HT-29 (cell line): ENCODE data around the gene KIF26B. TPM values are rescaled to one million over a fixed set of nuclear protein-coding genes. Genes with fewer than 3 reads are reported as not detected.

Experiments
- DNase-seq: peaks from one replicate; pipeline ENCODE4 v3.0.0-alpha.2; 2015; ENCODE audit warnings: low spot score
- total RNA-seq: library from RNA; depleted of rRNA; stranded (reverse); fragments of >200 nt; shearing (Covaris generic); gene quantifications from 2 replicates; pipeline ENCODE4 v1.2.3, GENCODE V29; 2014

Gene KIF26B
- total RNA-seq, 1 experiment from 2014 or later = 0.74 TPM

DNA sequence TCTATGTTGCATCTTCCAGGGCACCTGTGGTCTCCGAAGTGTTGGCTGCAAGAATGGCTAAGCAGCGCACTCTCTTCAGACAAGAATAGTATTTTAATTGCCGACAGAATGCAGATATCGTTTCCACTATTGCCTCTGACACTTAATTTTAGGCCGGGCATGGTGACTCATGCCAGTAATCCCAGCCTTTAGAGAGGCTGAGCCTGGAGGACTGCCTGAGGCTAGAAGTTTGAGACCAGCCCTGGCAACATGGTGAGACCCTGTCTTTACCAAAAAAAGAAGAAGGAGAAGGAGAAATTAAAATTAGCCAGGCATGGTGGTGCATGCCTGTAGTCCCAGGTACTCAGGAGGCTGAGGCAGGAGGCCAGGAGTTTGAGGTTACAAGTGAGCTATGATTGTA is 306.9 kb downstream of the KIF26B start:
- no peak for DNase-seq

GRCh38 chr1:245462161-245462560 is 307.4 kb downstream of the KIF26B start:
- DNase-seq = no peak

- peak; percentile 28 for DNase-seq
Measured at GRCh38 chr1:245463392-245464165, 308.8 kb downstream of the KIF26B start.

DNA sequence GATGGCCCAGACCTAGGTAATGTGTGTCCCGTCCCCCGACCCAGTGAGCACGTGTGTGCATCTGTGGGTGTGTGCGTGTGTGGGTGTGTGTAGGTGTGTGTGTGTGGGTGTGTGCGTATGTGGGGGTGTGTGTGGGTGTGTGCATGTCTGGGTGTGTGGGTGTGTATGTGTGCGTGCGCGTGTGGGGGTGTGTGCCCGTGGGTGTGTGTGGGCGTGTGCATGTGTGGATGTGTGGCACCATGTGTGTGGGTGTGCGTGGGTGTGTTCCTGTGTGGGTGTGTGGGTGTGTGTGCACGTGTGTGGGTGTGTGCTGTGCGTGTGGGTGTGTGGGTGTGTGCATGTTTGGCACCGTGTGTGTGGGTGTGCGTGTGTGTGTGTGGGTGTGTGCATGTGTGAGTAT is 309.5 kb downstream of the KIF26B start:
- no peak for DNase-seq

DNA sequence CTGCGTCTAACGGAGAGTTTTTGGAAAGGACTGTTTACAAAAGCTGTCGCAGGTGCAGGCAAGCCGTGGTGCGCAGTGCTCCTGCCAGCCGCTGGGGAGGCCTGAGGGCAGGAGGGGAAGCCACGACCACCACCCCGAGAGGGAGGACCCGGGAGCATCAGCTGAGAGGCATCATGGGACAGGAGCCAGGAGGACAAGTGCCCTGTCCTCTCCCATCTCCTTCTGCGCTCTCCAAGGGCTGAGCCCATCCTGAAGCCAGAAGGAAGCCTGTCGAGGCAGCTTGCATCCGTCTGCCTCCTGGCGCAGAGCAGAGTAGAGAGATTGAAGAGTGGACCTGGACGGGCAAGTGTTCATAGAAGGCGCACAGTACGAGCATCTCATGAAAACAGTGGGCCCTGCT is 310.9 kb downstream of the KIF26B start:
- no peak for DNase-seq

- DNase-seq = no peak
Measured at GRCh38 chr1:245466261-245466660, 311.5 kb downstream of the KIF26B start.

GRCh38 chr1:245467804-245468203 is 313.0 kb downstream of the KIF26B start:
- no peak for DNase-seq

- no peak for DNase-seq
Measured at GRCh38 chr1:245469006-245469405, 314.2 kb downstream of the KIF26B start.

GRCh38 chr1:245469734-245470133 is 314.9 kb downstream of the KIF26B start:
- DNase-seq = peak; percentile 47

DNA sequence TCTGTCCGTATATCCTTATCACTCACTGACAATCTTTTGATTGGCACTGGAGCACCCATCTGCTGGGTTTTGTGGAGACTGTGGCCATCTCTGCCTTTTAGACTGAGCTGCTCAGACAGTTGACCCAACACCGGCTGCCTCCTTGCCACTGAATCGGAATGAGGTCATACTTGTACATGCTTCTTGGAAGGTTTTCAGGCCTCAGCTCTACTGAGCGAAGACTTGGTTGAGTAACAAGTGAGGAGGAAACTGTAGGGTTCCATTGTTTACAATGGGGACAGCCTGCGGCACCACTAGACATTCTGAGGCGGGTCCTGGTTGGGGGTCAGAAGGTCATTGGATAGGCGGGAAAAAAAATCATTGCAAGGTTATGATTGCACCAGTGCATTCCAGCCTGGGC is 320.3 kb downstream of the KIF26B start:
- no peak for DNase-seq

DNA sequence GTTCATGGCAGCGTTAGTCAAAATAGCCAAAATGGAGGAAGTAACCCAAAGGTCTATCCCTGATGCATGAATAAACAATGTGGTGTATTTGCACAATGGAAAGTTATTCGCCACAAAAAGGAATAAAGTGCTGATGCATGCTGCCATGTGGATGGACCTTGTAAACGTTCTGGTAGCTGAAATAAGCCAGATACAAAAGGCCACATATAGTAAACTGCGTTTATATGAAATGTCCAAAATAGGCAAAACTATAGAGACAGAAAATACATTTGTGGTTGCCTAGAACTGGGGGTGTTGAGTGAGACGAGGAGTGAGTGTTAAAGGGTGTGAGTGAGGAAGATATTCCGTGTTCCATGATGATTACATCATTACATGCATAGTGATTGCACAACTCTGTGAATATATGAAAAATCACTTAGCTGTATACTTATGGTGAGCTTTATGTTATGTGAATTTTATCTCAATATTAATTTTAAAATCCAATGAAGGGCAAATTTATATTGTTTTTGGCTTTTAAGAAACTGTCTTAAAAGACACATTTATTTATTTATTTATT is 321.3 kb downstream of the KIF26B start:
- no peak for DNase-seq

GRCh38 chr1:245477941-245478340 is 323.2 kb downstream of the KIF26B start:
- DNase-seq = no peak

GRCh38 chr1:245480393-245481120 is 325.8 kb downstream of the KIF26B start:
- no peak for DNase-seq

DNA sequence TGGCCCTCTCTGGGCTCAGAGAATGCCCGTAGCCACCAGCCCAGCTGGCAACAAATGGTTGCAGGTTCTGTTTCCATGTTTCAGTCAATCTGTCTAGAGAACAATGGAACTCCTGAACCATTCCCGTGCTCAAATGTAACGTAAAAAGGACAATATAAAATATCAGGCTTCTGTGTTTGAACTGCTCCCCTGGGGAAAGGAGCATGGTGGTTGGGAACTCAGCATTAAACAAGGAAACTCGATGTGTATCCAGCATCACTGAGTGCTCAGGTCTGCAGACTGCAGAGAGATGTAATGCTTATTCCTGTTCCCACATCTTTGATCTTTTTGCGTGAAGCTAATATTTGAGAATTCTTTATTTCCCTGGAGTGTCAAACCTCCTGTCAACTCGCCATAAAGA is 326.5 kb downstream of the KIF26B start:
- no peak for DNase-seq

GRCh38 chr1:245483247-245483646 is 328.5 kb downstream of the KIF26B start:
- no peak for DNase-seq

GRCh38 chr1:245484176-245484575 is 329.4 kb downstream of the KIF26B start:
- no peak for DNase-seq

DNA sequence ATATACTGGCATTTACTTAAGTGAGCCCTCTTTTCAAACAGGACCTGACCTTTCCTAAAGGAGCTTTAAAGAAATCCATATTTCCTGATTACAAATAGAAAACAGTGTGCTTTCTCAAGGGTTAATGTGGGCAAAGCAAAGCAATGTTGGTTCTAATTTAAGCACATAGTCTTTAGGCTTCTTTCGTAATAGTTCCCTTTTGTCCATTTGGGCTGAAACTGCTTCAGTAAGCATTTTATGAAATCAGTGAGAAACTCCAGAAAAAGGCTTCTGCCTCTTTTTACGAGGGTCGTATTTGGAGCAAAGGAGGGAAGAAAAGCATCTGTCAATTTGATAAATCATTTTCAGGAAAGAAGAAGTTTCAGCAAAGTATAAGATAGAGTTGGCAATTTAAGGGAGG is 331.2 kb downstream of the KIF26B start:
- DNase-seq = no peak

DNA sequence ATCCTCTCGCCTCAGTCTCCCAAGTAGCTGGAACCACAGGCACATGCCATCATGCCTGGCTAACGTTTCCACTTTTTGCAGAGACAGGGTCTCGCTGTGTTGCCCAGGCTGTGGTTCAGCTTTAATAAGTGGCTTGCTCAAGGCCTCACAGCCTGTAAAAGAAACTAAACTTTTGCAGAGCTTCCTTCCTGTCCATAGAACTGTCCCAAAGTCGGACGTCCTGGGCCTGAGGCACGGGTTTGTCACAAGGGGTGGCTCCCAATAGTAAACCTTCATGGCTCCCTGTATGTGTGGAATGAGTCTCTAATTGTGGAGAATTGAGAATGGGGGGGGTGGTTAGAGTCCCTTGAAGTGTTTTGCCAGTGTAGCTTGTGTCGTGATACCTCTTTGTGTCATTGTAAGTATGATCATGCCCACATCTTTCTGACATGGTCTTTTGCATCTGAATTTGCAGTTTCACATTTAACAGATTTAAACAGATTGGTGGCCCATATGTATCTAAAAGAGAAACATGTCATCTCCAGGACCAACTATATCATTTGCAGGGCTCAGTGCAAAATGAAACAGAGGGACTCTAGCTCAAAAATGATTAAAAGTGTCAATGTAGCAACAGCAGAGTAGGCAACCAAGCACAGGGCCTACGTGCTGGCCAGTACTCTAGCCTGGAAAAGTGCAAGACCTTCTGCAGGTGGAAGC is 332.1 kb downstream of the KIF26B start:
- no peak for DNase-seq

GRCh38 chr1:245488346-245489129 is 333.8 kb downstream of the KIF26B start:
- no peak for DNase-seq

- DNase-seq = no peak
Measured at GRCh38 chr1:245489838-245490237, 335.1 kb downstream of the KIF26B start.

- DNase-seq = peak; percentile 27
Measured at GRCh38 chr1:245493029-245493428, 338.2 kb downstream of the KIF26B start.
